H1 (cell line): ENCODE data around the gene GADD45B. TPM values are rescaled to one million over a fixed set of nuclear protein-coding genes. Genes with fewer than 3 reads are reported as not detected.

Experiments
- CTCF ChIA-PET: fragments of 300-600 bp; sonication (Branson Sonifier 250); formaldehyde crosslinking; loops from one replicate; lab custom pipeline; 2021; ENCODE audit not compliant: partially characterized antibody; lab: Charles Lee
- POLR2A ChIA-PET: fragments of 300-600 bp; sonication (Branson Sonifier 250); formaldehyde crosslinking; loops from one replicate; lab custom pipeline; 2021; ENCODE audit warnings: inconsistent platforms; ENCODE audit not compliant: partially characterized antibody; lab: Charles Lee
- DNase-seq, 2 experiments: peaks; one replicate each; pipeline versions ENCODE4 v3.0.0 to v3.0.0-alpha.2; 2010 to 2022; ENCODE audit warnings: low spot score in 2 of 2, low read depth in 1 of 2, mixed read lengths in 1 of 2
- FAIRE-seq: peaks from 2 replicates; lab custom pipeline; 2011; peaks lifted over from hg19 to GRCh38; lab: Jason Lieb, UNC
- H2AFZ ChIP-seq: 2 replicates; pipeline ENCODE4 v1.8.1; 2012; ENCODE audit warnings: low read length, inconsistent platforms
- H2AK5ac ChIP-seq: 2 replicates; pipeline ENCODE4 v1.6.1; 2013; ENCODE audit warnings: low read depth, low read length
- H2BK120ac ChIP-seq: replicated peaks from 2 replicates; pipeline ENCODE3; 2013; ENCODE audit warnings: low read depth, low read length, inconsistent platforms
- H2BK12ac ChIP-seq: 2 replicates; pipeline ENCODE4 v1.6.1; 2013; ENCODE audit warnings: low read depth, low read length
- H2BK15ac ChIP-seq: 2 replicates; pipeline ENCODE4 v1.6.1; 2013; ENCODE audit warnings: low read length
- H2BK20ac ChIP-seq: 2 replicates; pipeline ENCODE4 v1.6.1; 2013; ENCODE audit warnings: low read length
- H2BK5ac ChIP-seq: 2 replicates; pipeline ENCODE4 v1.6.1; 2013; ENCODE audit warnings: low read depth, low read length
- H3K14ac ChIP-seq: 2 replicates; pipeline ENCODE4 v1.6.1; 2013; ENCODE audit warnings: inconsistent platforms; ENCODE audit not compliant: insufficient read length
- H3K18ac ChIP-seq: 2 replicates; pipeline ENCODE4 v1.6.1; 2013; ENCODE audit warnings: low read length; ENCODE audit errors: extremely low read depth
- H3K23ac ChIP-seq: 2 replicates; pipeline ENCODE4 v1.6.1; 2013; ENCODE audit warnings: inconsistent platforms; ENCODE audit not compliant: insufficient read length
- H3K23me2 ChIP-seq: 2 replicates; pipeline ENCODE4 v1.6.1; 2013; ENCODE audit warnings: low read depth, low read length
- H3K27ac ChIP-seq: 2 replicates; pipeline ENCODE4 v1.6.1; 2011; ENCODE audit warnings: low read depth, low read length, inconsistent platforms
- H3K27me3 ChIP-seq, 4 experiments: replicated peaks in 1 of 4; 1 replicate in 1 of 4; 2 replicates in 3 of 4; pipeline versions ENCODE4 v1.6.1 to v1.8.1; 2011 to 2013; ENCODE audit warnings: low read length in 3 of 4, mild to moderate bottlenecking in 3 of 4, inconsistent platforms in 2 of 4, mixed read lengths in 2 of 4, moderate library complexity in 1 of 4; ENCODE audit not compliant: control insufficient read depth in 3 of 4, insufficient read depth in 3 of 4; ENCODE audit errors: extremely low read depth in 1 of 4
- H3K36me3 ChIP-seq, 4 experiments: 2 replicates each; pipeline versions ENCODE4 v1.6.1 to v1.8.1; 2011 to 2013; ENCODE audit warnings: mild to moderate bottlenecking in 4 of 4, low read length in 3 of 4, moderate library complexity in 2 of 4, control low read depth in 1 of 4, inconsistent platforms in 1 of 4; ENCODE audit not compliant: insufficient read depth in 4 of 4, control insufficient read depth in 2 of 4
- H3K4ac ChIP-seq: replicated peaks from 2 replicates; pipeline ENCODE3; 2013; ENCODE audit warnings: low read length, low read depth, mixed read lengths, inconsistent platforms; ENCODE audit not compliant: insufficient read length
- H3K4me1 ChIP-seq, 4 experiments: replicated peaks in 1 of 4; 1 replicate in 1 of 4; 2 replicates in 3 of 4; pipeline versions ENCODE4 v1.6.1 to v1.8.1; 2011 to 2013; ENCODE audit warnings: low read length in 3 of 4, inconsistent platforms in 2 of 4, mixed read lengths in 1 of 4; ENCODE audit not compliant: insufficient read depth in 4 of 4, control insufficient read depth in 3 of 4
- H3K4me2 ChIP-seq, 2 experiments: 2 replicates each; pipeline versions ENCODE4 v1.6.1 to v1.8.1; 2011 to 2013; ENCODE audit warnings: low read depth in 2 of 2, low read length in 2 of 2, control low read depth in 1 of 2, inconsistent platforms in 1 of 2, mild to moderate bottlenecking in 1 of 2; ENCODE audit not compliant: insufficient read depth in 1 of 2
- H3K4me3 ChIP-seq, 4 experiments: fragments of 200-600, 300-600 bp in 1 of 4; sonication (generic), shearing (Covaris generic), sonication (Bioruptor Twin) in 1 of 4; 2 replicates each; pipeline versions ENCODE4 v1.5.1 to v1.8.1; 2011 to 2016; ENCODE audit warnings: low read length in 4 of 4, low read depth in 3 of 4, control low read depth in 2 of 4, inconsistent platforms in 2 of 4, mild to moderate bottlenecking in 2 of 4, mixed read lengths in 1 of 4, moderate library complexity in 1 of 4; ENCODE audit not compliant: insufficient read depth in 2 of 4; ENCODE audit errors: extremely low read depth in 1 of 4
- H3K56ac ChIP-seq: replicated peaks from 2 replicates; pipeline ENCODE3; 2013; ENCODE audit warnings: low read depth, mild to moderate bottlenecking, mixed read lengths, low read length, inconsistent platforms; ENCODE audit not compliant: insufficient read length
- H3K79me1 ChIP-seq: 2 replicates; pipeline ENCODE4 v1.6.1; 2013; ENCODE audit warnings: low read depth, low read length, control low read depth
- H3K79me2 ChIP-seq, 2 experiments: 2 replicates each; pipeline versions ENCODE4 v1.6.1 to v1.8.1; 2012 to 2013; ENCODE audit warnings: low read length in 2 of 2, mild to moderate bottlenecking in 2 of 2, inconsistent platforms in 1 of 2; ENCODE audit not compliant: insufficient read depth in 2 of 2, control insufficient read depth in 1 of 2
- H3K9ac ChIP-seq, 4 experiments: replicated peaks in 1 of 4; 1 replicate in 1 of 4; 2 replicates in 3 of 4; pipeline versions ENCODE4 v1.6.1 to v1.8.1; 2011 to 2013; ENCODE audit warnings: low read depth in 3 of 4, low read length in 3 of 4, control low read depth in 2 of 4, mild to moderate bottlenecking in 2 of 4, moderate library complexity in 2 of 4, inconsistent platforms in 1 of 4; ENCODE audit errors: extremely low read depth in 1 of 4
- H3K9me3 ChIP-seq, 2 experiments: 2 replicates each; pipeline versions ENCODE4 v1.6.1 to v1.8.1; 2012 to 2013; ENCODE audit warnings: mild to moderate bottlenecking in 2 of 2, moderate library complexity in 2 of 2, control low read depth in 1 of 2, inconsistent platforms in 1 of 2, low read depth in 1 of 2, low read length in 1 of 2, mixed read lengths in 1 of 2; ENCODE audit not compliant: insufficient read depth in 2 of 2
- H4K20me1 ChIP-seq, 2 experiments: replicated peaks in 1 of 2; 2 replicates each; pipeline versions ENCODE3 to v1.8.1; 2011 to 2013; ENCODE audit warnings: inconsistent platforms in 2 of 2, low read length in 2 of 2, mild to moderate bottlenecking in 1 of 2; ENCODE audit not compliant: insufficient read depth in 2 of 2, control insufficient read depth in 1 of 2
- H4K5ac ChIP-seq: 2 replicates; pipeline ENCODE4 v1.6.1; 2013; ENCODE audit warnings: low read length, low read depth, mixed read lengths, inconsistent platforms; ENCODE audit not compliant: insufficient read length
- H4K8ac ChIP-seq: 2 replicates; pipeline ENCODE4 v1.8.0; 2013; ENCODE audit warnings: mild to moderate bottlenecking, moderate library complexity, low read length, inconsistent platforms; ENCODE audit not compliant: insufficient read depth; ENCODE audit errors: extremely low read depth
- H4K91ac ChIP-seq: replicated peaks from 2 replicates; pipeline ENCODE3; 2013; ENCODE audit warnings: low read length, mixed read lengths, inconsistent platforms; ENCODE audit not compliant: insufficient read length
- ATF2 ChIP-seq: IDR thresholded peaks from 2 replicates; pipeline ENCODE4 v1.6.1; 2012; ENCODE audit warnings: low read length, inconsistent platforms
- ATF3 ChIP-seq: IDR thresholded peaks from 2 replicates; pipeline ENCODE4 v1.6.1; 2011; ENCODE audit warnings: low read depth, mild to moderate bottlenecking, low read length; ENCODE audit not compliant: insufficient read depth
- CHD2 ChIP-seq: IDR thresholded peaks from 2 replicates; pipeline ENCODE4 v1.6.1; 2012; ENCODE audit warnings: low read length, improper control_type of control experiment
- FOSL1 ChIP-seq: IDR thresholded peaks from 2 replicates; pipeline ENCODE4 v1.6.1; 2011; ENCODE audit warnings: mild to moderate bottlenecking, low read depth, low read length, moderate library complexity; ENCODE audit not compliant: insufficient read depth
- MAFK ChIP-seq: IDR thresholded peaks from 2 replicates; pipeline ENCODE4 v1.6.1; 2012; ENCODE audit warnings: low read depth, mild to moderate bottlenecking, improper control_type of control experiment, low read length
- SP1 ChIP-seq: IDR thresholded peaks from 2 replicates; pipeline ENCODE4 v1.6.1; 2011; ENCODE audit warnings: low read depth, low read length
- TAF7 ChIP-seq: optimal IDR thresholded peaks from 2 replicates; pipeline ENCODE3; 2011; ENCODE audit warnings: low read depth, mild to moderate bottlenecking, inconsistent platforms, low read length, moderate library complexity, borderline replicate concordance
- TEAD4 ChIP-seq: IDR thresholded peaks from 2 replicates; pipeline ENCODE4 v1.6.1; 2012; ENCODE audit warnings: low read depth, low read length, inconsistent platforms, mixed read lengths
- WGBS, 2 experiments: shearing (Covaris generic) in 1 of 2; methylation state at CpG; one replicate each; pipeline versions ENCODE4 v1.1.6 to v1.1.7; 2013 to 2015; ENCODE audit warnings: low lambda C conversion rate in 2 of 2, mixed read lengths in 2 of 2, inconsistent platforms in 1 of 2, low coverage in 1 of 2, missing lambda C conversion rate in 1 of 2; ENCODE audit not compliant: insufficient replicate concordance in 2 of 2, insufficient coverage in 1 of 2, insufficient read length in 1 of 2; ENCODE audit errors: extremely low coverage in 1 of 2, missing lambda C conversion rate in 1 of 2; 5-methylcytosine and 5-hydroxymethylcytosine counted together
- polyA plus RNA-seq, 7 experiments: library from polyadenylated mRNA; depleted of rRNA in 3 of 7; stranded (reverse) in 5 of 7; unstranded in 2 of 7; fragments of >200 nt in 5 of 7; fragments of 200-250 nt in 2 of 7; gene quantifications; 1 replicate in 5 of 7; 2 replicates in 1 of 7; 4 replicates in 1 of 7; pipeline versions ENCODE4 v1.2.1 to v1.2.3, GENCODE V29; 2011 to 2013; ENCODE audit warnings: missing spikeins in 2 of 7, mixed read lengths in 2 of 7
- total RNA-seq: library from RNA; stranded (reverse); fragmentation: NEBNext Ultra II Directional; extraction: Animal tissue kit (Norgen Biotek cat#: 25700); gene quantifications from 2 replicates; pipeline ENCODE4 v1.2.1, GENCODE V29; 2021

The GADD45B gene
- total and polyA plus RNA-seq, 2 of the 8 experiments (the other 6 are each of a cell fraction or from before 2014, with no cell fraction given) = 7.4 to 11.4 TPM

- Histone ChIP-seq H3K56ac (no peak overlapping the region), H2AK5ac (no peak overlapping the region), H3K4me3 (no peak overlapping the region), H4K8ac (no peak overlapping the region), H2BK12ac (no peak overlapping the region), H3K9me3 (no peaks in the 10 kb centered on the region), H4K91ac (no peak overlapping the region), H2BK15ac (no peak overlapping the region), H3K23me2 (peaks cover 4% of the 10 kb centered on the region; the same call in 1 of the 2 replicates), H2BK5ac (no peak overlapping the region), H3K36me3 (peaks cover 6 to 35% (median 24%) of the 10 kb centered on the region in 4 experiments), H3K14ac (no peak overlapping the region), H2BK120ac (no peak overlapping the region), H3K4ac (no peak overlapping the region), H3K4me2 (no peak overlapping the region), H3K27ac (no peak overlapping the region), H4K20me1 (peaks cover 34 to 42% of the 10 kb centered on the region in 2 experiments), H3K79me1 (peaks cover 17% of the 10 kb centered on the region), H3K27me3 (no peaks in the 10 kb centered on the region), H3K23ac (no peak overlapping the region), H4K5ac (no peak overlapping the region), H3K18ac (no peak overlapping the region), H3K79me2 (peaks cover 3 to 52% of the 10 kb centered on the region in 2 experiments; a peak in 3 of 4 replicates), H3K4me1 (peaks cover 0 to 7% (median 0%) of the 10 kb centered on the region in 4 experiments; a peak in 1 of 7 replicates), H3K9ac (no peak overlapping the region), H2AFZ (no peak overlapping the region), H2BK20ac (no peak overlapping the region)
- CTCF ChIA-PET = interaction anchor here (0.6 to 1.5 kb wide), 3 partner anchors 22 to 167 kb away, joined by 3 to 4 read pairs (median 3); no protein-coding TSS in a partner anchor
- POLR2A ChIA-PET = interaction anchor here (0.9 to 9.5 kb wide), 2 partner anchors 17 to 33 kb away, joined by 3 to 84 read pairs; partner anchors contain the start of gene TIMM13
- FAIRE-seq (no peak), DNase-seq (no peak)
- WGBS, 2 experiments = 97% methylated on average over 17 of the region's 17 CpGs; no CpG with 5 or more reads in 1 of the 2 experiments
- TF ChIP-seq SP1 = no peak
- no peak for TF ChIP-seq TEAD4
- TF ChIP-seq CHD2 = no peak
- no peak for TF ChIP-seq ATF2
- TF ChIP-seq TAF7 = no peak
- TF ChIP-seq MAFK = no peak
- TF ChIP-seq ATF3 = no peak
- TF ChIP-seq FOSL1 = no peak
These were observed 32.1 kb upstream of the GADD45B start for GRCh38 chr19:2443785-2444182.
